A673 (cell line): ENCODE measurements around the gene ZBTB21.

Experiments used
- EZH2 ChIP-seq: fragments of 200-600 bp; sonication (generic); IDR thresholded peaks from 2 replicates; pipeline ENCODE4 v1.6.1; 2017; ENCODE audit warnings: borderline replicate concordance, low read depth, mild to moderate bottlenecking, mixed read lengths, antibody characterized with exemption, low read length; ENCODE audit not compliant: poor library complexity, severe bottlenecking
- TF ChIP-seq, protein P1 (sequence below): fragments of 300-800, 200-600 bp; sonication (generic); conservative IDR thresholded peaks from 2 replicates; pipeline ENCODE4 v1.5.1; 2017; ENCODE audit warnings: low read depth, mild to moderate bottlenecking, antibody characterized with exemption, low read length, moderate library complexity, mixed read lengths

GRCh38 chr21:42048870-42049577 lies 38.9 kb upstream of the ZBTB21 start:
- TF ChIP-seq, protein P1, sequence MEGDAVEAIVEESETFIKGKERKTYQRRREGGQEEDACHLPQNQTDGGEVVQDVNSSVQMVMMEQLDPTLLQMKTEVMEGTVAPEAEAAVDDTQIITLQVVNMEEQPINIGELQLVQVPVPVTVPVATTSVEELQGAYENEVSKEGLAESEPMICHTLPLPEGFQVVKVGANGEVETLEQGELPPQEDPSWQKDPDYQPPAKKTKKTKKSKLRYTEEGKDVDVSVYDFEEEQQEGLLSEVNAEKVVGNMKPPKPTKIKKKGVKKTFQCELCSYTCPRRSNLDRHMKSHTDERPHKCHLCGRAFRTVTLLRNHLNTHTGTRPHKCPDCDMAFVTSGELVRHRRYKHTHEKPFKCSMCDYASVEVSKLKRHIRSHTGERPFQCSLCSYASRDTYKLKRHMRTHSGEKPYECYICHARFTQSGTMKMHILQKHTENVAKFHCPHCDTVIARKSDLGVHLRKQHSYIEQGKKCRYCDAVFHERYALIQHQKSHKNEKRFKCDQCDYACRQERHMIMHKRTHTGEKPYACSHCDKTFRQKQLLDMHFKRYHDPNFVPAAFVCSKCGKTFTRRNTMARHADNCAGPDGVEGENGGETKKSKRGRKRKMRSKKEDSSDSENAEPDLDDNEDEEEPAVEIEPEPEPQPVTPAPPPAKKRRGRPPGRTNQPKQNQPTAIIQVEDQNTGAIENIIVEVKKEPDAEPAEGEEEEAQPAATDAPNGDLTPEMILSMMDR: no peak
- TF ChIP-seq EZH2: no peak
